ENCODE measurements around the gene GAL3ST3. TPM values are rescaled to one million over a fixed set of nuclear protein-coding genes. Genes with fewer than 3 reads are reported as not detected.

Gene GAL3ST3
- total RNA-seq, 2 experiments from 2014 or later: not detected

Other genes starting within 250 kb of the GAL3ST3 start
- not detected in 2 replicates for gene SNX32, start 215.2 kb downstream of the GAL3ST3 start, total RNA-seq (2014; rRNA removed; shearing (Covaris generic))
- gene SNX32, start 215.2 kb downstream of the GAL3ST3 start, total RNA-seq (2022): not detected in 2 replicates
- gene CFL1, start 191.0 kb downstream of the GAL3ST3 start, total RNA-seq (2014; rRNA removed; shearing (Covaris generic)): 1,019 and 1,146 TPM in 2 replicates
- 1,064 and 1,119 TPM in 2 replicates for gene CFL1, start 191.0 kb downstream of the GAL3ST3 start, total RNA-seq (2022)
- 110 and 130 TPM in 2 replicates for gene MUS81, start 188.7 kb downstream of the GAL3ST3 start, total RNA-seq (2014; rRNA removed; shearing (Covaris generic))
- gene MUS81, start 188.7 kb downstream of the GAL3ST3 start, total RNA-seq (2022): 94.2 and 102 TPM in 2 replicates
- gene EFEMP2, start 176.4 kb downstream of the GAL3ST3 start, total RNA-seq (2014; rRNA removed; shearing (Covaris generic)): 6.1 and 7.2 TPM in 2 replicates
- 7.6 and 8.9 TPM in 2 replicates for gene EFEMP2, start 176.4 kb downstream of the GAL3ST3 start, total RNA-seq (2022)
- gene CTSW, start 169.3 kb downstream of the GAL3ST3 start, total RNA-seq (2014; rRNA removed; shearing (Covaris generic)): not detected in 2 replicates
- gene CTSW, start 169.3 kb downstream of the GAL3ST3 start, total RNA-seq (2022): not detected in 2 replicates
- gene FIBP, start 160.7 kb downstream of the GAL3ST3 start, total RNA-seq (2014; rRNA removed; shearing (Covaris generic)): 133 and 184 TPM in 2 replicates
- 89.4 and 97.3 TPM in 2 replicates for gene FIBP, start 160.7 kb downstream of the GAL3ST3 start, total RNA-seq (2022)
- 72.7 and 76.7 TPM in 2 replicates for gene CCDC85B, start 158.5 kb downstream of the GAL3ST3 start, total RNA-seq (2014; rRNA removed; shearing (Covaris generic))
- 49.0 and 64.1 TPM in 2 replicates for gene CCDC85B, start 158.5 kb downstream of the GAL3ST3 start, total RNA-seq (2022)
- 0.88 TPM in 1 of 2 replicates, not detected in the other for gene FOSL1, start 148.8 kb downstream of the GAL3ST3 start, total RNA-seq (2014; rRNA removed; shearing (Covaris generic))
- gene FOSL1, start 148.8 kb downstream of the GAL3ST3 start, total RNA-seq (2022): 0.52 TPM in 1 of 2 replicates, not detected in the other
- 10.7 and 11.7 TPM in 2 replicates for gene C11orf68, start 130.1 kb downstream of the GAL3ST3 start, total RNA-seq (2014; rRNA removed; shearing (Covaris generic))
- gene C11orf68, start 130.1 kb downstream of the GAL3ST3 start, total RNA-seq (2022): 26.2 and 28.1 TPM in 2 replicates
- 93.2 and 110 TPM in 2 replicates for gene DRAP1, start 129.7 kb downstream of the GAL3ST3 start, total RNA-seq (2014; rRNA removed; shearing (Covaris generic))
- gene DRAP1, start 129.7 kb downstream of the GAL3ST3 start, total RNA-seq (2022): 68.2 and 81.2 TPM in 2 replicates
- not detected in 2 replicates for gene TSGA10IP, start 103.7 kb downstream of the GAL3ST3 start, total RNA-seq (2014; rRNA removed; shearing (Covaris generic))
- not detected in 2 replicates for gene TSGA10IP, start 103.7 kb downstream of the GAL3ST3 start, total RNA-seq (2022)
- gene SART1, start 87.4 kb downstream of the GAL3ST3 start, total RNA-seq (2014; rRNA removed; shearing (Covaris generic)): 50.4 and 93.8 TPM in 2 replicates
- gene SART1, start 87.4 kb downstream of the GAL3ST3 start, total RNA-seq (2022): 55.5 and 57.8 TPM in 2 replicates
- gene EIF1AD, start 47.0 kb downstream of the GAL3ST3 start, total RNA-seq (2014; rRNA removed; shearing (Covaris generic)): 51.1 and 65.9 TPM in 2 replicates
- gene EIF1AD, start 47.0 kb downstream of the GAL3ST3 start, total RNA-seq (2022): 55.5 and 63.2 TPM in 2 replicates
- gene BANF1, start 46.7 kb downstream of the GAL3ST3 start, total RNA-seq (2014; rRNA removed; shearing (Covaris generic)): 70.6 and 82.2 TPM in 2 replicates
- gene BANF1, start 46.7 kb downstream of the GAL3ST3 start, total RNA-seq (2022): 317 and 327 TPM in 2 replicates
- gene CST6, start 37.2 kb downstream of the GAL3ST3 start, total RNA-seq (2014; rRNA removed; shearing (Covaris generic)): not detected in 2 replicates
- not detected in 2 replicates for gene CST6, start 37.2 kb downstream of the GAL3ST3 start, total RNA-seq (2022)
- not detected in 2 replicates for gene CATSPER1, start 22.7 kb downstream of the GAL3ST3 start, total RNA-seq (2014; rRNA removed; shearing (Covaris generic))
- not detected in 2 replicates for gene CATSPER1, start 22.7 kb downstream of the GAL3ST3 start, total RNA-seq (2022)
- 185 and 191 TPM in 2 replicates for gene SF3B2, start 3.2 kb upstream of the GAL3ST3 start, total RNA-seq (2014; rRNA removed; shearing (Covaris generic))
- 251 and 260 TPM in 2 replicates for gene SF3B2, start 3.2 kb upstream of the GAL3ST3 start, total RNA-seq (2022)
- gene PACS1, start 21.1 kb upstream of the GAL3ST3 start, total RNA-seq (2014; rRNA removed; shearing (Covaris generic)): 21.2 and 23.7 TPM in 2 replicates
- gene PACS1, start 21.1 kb upstream of the GAL3ST3 start, total RNA-seq (2022): 50.5 and 52.5 TPM in 2 replicates
- 19.8 and 22.1 TPM in 2 replicates for gene KLC2, start 208.5 kb upstream of the GAL3ST3 start, total RNA-seq (2014; rRNA removed; shearing (Covaris generic))
- 43.6 and 55.2 TPM in 2 replicates for gene KLC2, start 208.5 kb upstream of the GAL3ST3 start, total RNA-seq (2022)
- 69.2 and 77.7 TPM in 2 replicates for gene RAB1B, start 219.5 kb upstream of the GAL3ST3 start, total RNA-seq (2014; rRNA removed; shearing (Covaris generic))
- gene RAB1B, start 219.5 kb upstream of the GAL3ST3 start, total RNA-seq (2022): 81.8 and 88.1 TPM in 2 replicates
- 0.23 and 0.60 TPM in 2 replicates for gene CNIH2, start 229.0 kb upstream of the GAL3ST3 start, total RNA-seq (2014; rRNA removed; shearing (Covaris generic))
- gene CNIH2, start 229.0 kb upstream of the GAL3ST3 start, total RNA-seq (2022): 2.7 and 3.5 TPM in 2 replicates
- 63.9 and 73.4 TPM in 2 replicates for gene YIF1A, start 240.0 kb upstream of the GAL3ST3 start, total RNA-seq (2014; rRNA removed; shearing (Covaris generic))
- gene YIF1A, start 240.0 kb upstream of the GAL3ST3 start, total RNA-seq (2022): 44.9 and 57.2 TPM in 2 replicates
- not detected in 2 replicates for gene TMEM151A, start 242.7 kb upstream of the GAL3ST3 start, total RNA-seq (2014; rRNA removed; shearing (Covaris generic))
- not detected in 2 replicates for gene TMEM151A, start 242.7 kb upstream of the GAL3ST3 start, total RNA-seq (2022)